NCI-H345 (cell line): Measurements from ENCODE around the gene NLGN4Y.

Experiments
- DNase-seq: peaks from one replicate; lab custom pipeline; 2025; lab: John Stamatoyannopoulos, UW

The NLGN4Y gene

GRCh38 chrY:14644157-14644952 lies 120.0 kb downstream of the NLGN4Y start:
- DNase-seq, result no peak

- DNase-seq, result no peak
Measured at GRCh38 chrY:14679181-14679580, 154.9 kb downstream of the NLGN4Y start.

- DNase-seq, result no peak
Measured at GRCh38 chrY:14694543-14694942, 170.2 kb downstream of the NLGN4Y start.

GRCh38 chrY:14708158-14708557 lies 183.8 kb downstream of the NLGN4Y start:
- no peak for DNase-seq

- DNase-seq, result no peak
Measured at GRCh38 chrY:14741596-14741995, 217.3 kb downstream of the NLGN4Y start.

- no peak for DNase-seq
Measured at GRCh38 chrY:14748329-14748728, 224.0 kb downstream of the NLGN4Y start.

- no peak for DNase-seq
Measured at GRCh38 chrY:14755571-14755970, 231.2 kb downstream of the NLGN4Y start.

- no peak for DNase-seq
Measured at GRCh38 chrY:14762903-14763302, 238.6 kb downstream of the NLGN4Y start.

GRCh38 chrY:14763600-14763999 lies 239.3 kb downstream of the NLGN4Y start:
- DNase-seq, result no peak

GRCh38 chrY:14778208-14778607 lies 253.9 kb downstream of the NLGN4Y start:
- no peak for DNase-seq

- DNase-seq, result no peak
Measured at GRCh38 chrY:14793104-14793503, 268.8 kb downstream of the NLGN4Y start.

- DNase-seq, result no peak
Measured at GRCh38 chrY:14793674-14794073, 269.3 kb downstream of the NLGN4Y start.

GRCh38 chrY:14798010-14798409 lies 273.7 kb downstream of the NLGN4Y start:
- DNase-seq, result no peak

- no peak for DNase-seq
Measured at GRCh38 chrY:14801096-14801495, 276.8 kb downstream of the NLGN4Y start.

- DNase-seq, result no peak
Measured at GRCh38 chrY:14802125-14802524, 277.8 kb downstream of the NLGN4Y start.

GRCh38 chrY:14804041-14804440 lies 279.7 kb downstream of the NLGN4Y start:
- DNase-seq, result no peak

- no peak for DNase-seq
Measured at GRCh38 chrY:14818452-14818851, 294.1 kb downstream of the NLGN4Y start.

GRCh38 chrY:14822201-14822600 lies 297.9 kb downstream of the NLGN4Y start:
- DNase-seq, result no peak

GRCh38 chrY:14822906-14823305 lies 298.6 kb downstream of the NLGN4Y start:
- no peak for DNase-seq

- no peak for DNase-seq
Measured at GRCh38 chrY:14824583-14824982, 300.3 kb downstream of the NLGN4Y start.

- DNase-seq, result no peak
Measured at GRCh38 chrY:14825728-14826127, 301.4 kb downstream of the NLGN4Y start.

- no peak for DNase-seq
Measured at GRCh38 chrY:14828531-14828930, 304.2 kb downstream of the NLGN4Y start.

GRCh38 chrY:14829366-14829885 lies 305.1 kb downstream of the NLGN4Y start:
- no peak for DNase-seq
